ENCODE measurements around the gene CSGALNACT2.

The CSGALNACT2 gene

GRCh38 chr10:43124574-43125273, 13.5 kb upstream of the CSGALNACT2 start:
- no peak for DNase-seq

DNA sequence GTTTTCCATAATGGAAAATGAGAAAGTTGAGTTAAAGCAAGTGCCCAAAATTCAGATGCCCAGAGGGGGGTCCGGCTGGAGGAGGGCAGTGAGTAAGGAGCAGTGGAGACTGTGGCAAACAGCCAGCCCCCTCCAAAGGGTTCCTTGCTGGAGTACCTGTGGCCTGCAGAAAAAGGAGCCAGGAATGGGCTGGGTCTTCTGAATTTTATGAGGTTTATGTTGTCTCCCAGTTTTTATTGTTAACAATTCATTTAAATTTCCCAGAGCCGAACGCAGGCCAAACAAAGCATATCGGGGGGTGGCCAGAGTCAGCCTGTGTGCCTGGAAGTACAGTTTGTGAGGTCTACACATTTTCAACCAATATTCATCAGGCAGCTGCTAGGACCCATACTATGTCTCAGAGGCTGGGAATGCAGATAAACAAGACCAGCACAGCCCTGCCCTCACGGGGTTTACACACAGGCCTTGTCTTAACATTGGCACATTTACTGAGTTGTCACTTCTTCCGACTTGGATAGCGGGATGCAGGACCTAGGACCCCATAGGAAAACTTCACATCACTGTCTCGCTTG, 12.9 kb upstream of the CSGALNACT2 start:
- no peak for DNase-seq

DNA sequence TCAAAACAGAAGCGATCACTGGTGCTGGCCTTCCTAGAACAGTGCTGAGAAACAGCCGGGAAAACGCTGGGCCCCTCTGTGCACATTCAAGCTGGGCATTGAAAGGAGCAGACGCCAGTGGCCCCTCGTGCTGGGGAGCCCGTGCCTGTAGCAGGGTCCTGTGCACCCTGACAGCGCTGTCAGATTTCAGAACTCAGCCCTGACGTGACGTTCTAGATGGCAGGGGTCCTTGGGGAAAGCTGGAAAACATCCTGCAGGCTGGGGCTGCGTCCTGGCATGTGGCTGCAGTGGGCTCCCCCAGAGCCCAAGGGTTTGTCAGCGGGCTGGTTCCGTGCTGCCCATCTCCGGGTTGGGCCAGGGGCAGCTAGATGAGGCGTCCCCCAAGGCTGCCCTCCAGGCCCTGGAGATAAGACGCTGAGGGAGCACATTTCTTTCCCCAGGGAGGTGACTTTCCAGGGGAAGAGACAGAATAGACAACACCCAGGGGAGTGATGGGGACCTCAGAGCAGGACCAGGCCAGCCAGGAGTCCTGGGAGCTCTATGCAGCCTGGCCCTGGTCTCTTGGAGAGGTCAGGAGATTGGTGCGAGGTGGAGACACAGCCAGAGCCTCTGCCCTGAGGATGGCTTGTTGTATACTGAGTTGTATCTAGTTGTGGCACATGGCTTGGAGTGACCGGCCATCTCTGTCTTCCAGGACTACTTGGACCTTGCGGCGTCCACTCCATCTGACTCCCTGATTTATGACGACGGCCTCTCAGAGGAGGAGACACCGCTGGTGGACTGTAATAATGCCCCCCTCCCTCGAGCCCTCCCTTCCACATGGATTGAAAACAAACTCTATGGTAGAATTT, 12.1 kb upstream of the CSGALNACT2 start:
- DNase-seq, result no peak

- DNase-seq, result no peak
These were observed 11.4 kb upstream of the CSGALNACT2 start for GRCh38 chr10:43126759-43127424.

- no peak for DNase-seq
These were observed 10.8 kb upstream of the CSGALNACT2 start for GRCh38 chr10:43127442-43127841.

DNA sequence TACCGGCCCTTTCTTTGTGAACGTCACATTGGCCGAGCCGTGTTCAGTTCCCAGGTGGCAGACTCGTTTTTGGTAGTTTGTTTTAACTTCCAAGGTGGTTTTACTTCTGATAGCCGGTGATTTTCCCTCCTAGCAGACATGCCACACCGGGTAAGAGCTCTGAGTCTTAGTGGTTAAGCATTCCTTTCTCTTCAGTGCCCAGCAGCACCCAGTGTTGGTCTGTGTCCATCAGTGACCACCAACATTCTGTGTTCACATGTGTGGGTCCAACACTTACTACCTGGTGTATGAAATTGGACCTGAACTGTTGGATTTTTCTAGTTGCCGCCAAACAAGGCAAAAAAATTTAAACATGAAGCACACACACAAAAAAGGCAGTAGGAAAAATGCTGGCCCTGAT, 9.9 kb upstream of the CSGALNACT2 start:
- DNase-seq, result no peak

GRCh38 chr10:43128958-43129706, 9.1 kb upstream of the CSGALNACT2 start:
- DNase-seq, result peak; percentile 9 to 76

DNA sequence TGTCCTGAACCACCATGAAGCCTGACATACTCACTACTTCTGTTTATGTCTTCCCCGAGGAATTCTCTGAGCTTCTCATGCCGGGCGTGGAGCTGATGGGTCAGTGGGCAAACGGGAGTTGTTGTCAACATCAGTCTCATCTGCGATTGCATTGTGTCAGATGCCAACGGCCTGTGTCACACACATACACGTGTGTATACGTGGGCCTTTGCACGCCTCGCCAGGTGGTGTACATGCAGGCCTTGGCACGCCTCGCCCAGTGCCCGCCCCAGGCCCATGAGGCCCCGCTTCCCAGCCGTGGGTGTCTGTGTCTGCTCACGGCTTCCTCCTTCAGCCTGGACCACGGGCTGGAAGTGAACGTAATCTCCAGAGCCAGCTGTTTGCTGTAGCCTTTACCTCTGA, 7.5 kb upstream of the CSGALNACT2 start:
- no peak for DNase-seq

GRCh38 chr10:43131256-43131655, 7.0 kb upstream of the CSGALNACT2 start:
- DNase-seq, result no peak

DNA sequence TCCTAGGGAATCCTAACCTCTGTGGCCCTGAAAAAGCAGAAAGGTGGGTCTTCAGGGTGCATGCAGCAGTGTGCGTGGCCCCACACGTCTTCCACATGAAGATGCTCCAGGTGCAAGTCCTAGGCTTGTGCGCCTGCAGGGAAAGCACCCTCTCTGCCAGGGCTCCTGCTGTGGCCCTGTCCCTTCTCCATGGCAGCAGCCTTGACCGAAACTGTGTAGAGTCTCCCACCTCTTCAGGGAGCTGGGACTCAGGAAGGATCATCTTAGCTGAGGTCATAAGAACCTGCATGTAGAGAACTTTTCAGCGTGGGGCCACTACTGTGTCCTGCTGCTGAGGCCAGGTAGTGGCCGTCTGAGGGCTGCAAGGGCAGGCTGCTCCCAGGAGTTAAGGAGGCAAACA, 6.3 kb upstream of the CSGALNACT2 start:
- no peak for DNase-seq

DNA sequence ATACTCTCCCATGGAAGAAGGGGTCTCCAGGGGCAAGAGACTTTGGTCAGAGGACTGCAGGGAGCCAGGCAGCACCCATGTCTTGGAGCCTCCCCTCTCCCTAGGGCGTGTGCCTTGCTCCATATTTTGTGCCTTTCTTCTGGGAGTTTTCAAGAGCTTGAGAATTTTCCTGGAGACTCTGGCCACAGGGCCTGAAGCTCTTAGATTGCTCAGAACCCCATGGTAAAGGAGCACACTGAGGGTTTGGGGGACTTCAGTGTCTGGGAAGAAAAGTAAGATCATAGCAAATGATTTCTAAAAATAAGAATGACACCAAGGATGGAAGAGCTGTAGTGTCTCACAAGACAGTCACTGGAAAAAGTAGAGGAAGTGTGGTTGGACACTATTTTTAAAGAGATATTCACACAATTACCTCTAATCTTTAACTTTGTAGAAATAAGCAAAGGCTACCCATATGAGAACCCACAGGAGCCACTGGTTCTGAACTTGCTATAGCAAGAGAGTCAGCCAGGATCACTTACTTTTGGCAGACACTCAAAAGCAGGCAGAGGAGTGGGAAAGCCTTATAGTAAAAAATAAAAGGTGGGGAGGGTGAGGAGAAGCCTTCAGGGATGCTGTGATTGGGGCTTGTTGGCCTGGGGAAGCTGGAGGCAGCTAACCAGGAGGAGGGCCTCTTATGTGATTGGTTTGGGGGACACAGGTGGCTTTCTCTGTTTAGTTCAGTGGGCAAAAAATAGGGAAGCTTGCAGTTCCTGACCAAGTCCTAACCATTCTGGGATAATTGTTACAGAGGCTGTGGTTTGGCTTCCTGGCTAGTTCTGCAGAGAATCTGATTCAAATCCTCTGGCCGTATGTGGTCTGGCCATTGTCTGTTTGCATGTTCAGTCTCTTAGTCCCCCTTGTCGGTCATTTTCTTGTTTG, 5.1 kb upstream of the CSGALNACT2 start:
- DNase-seq, result no peak

DNA sequence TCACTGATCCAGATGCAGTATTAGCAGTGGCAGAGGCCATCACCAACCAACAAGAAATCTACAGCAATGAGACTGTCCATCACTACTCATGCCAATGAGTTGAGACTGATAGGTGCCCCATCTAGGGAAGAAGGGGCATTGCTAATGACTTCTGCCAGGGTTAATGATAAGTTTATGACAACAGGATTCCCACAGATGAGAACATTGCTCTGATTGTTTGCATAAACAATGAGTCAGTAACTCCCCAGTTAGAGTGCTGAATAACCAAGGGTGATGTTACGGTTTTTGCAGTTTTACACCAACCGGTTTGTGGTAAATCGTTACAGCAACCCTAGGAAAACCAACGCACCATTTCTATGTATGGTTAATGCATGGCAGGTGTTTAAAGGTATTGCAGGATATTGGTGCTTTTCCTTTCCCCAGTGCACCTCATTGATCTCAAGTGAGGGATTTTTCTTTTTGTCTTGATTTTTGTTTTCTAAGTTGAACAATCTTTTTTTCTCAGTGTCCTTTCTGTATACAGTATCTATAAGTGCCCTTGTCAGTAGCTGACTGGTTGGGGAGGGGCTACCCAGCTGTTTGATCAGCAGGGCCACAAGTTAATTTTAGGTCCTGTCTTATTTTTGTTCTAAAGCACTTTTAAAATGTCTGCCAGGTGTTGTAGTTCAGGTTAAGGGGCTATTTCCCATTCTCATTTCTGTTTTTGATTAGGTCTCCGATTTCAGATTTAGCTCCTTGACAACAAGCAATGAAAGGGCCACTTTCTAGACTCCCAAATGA, 3.9 kb upstream of the CSGALNACT2 start:
- DNase-seq, result no peak

- DNase-seq, result no peak
These were observed 3.2 kb upstream of the CSGALNACT2 start for GRCh38 chr10:43135064-43135463.

DNA sequence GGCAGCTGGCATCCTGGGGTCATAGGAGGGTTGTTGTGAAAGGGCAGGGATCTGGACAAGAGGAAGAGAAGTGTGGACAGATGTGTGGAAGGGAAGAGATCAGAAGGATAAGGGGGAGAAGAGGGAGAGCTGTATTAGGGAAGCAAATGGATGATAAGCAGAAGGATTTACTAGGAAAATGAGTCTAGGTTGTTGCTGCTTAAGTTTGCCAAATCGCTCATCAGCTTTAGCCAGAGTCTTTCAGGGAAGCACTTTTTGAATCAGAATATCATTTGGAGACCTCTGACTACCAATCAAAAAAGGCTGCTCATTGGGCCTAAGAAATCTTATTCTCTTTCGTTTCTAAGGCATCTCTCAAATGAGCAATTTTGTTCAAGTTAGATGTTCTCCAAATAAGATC, 2.6 kb upstream of the CSGALNACT2 start:
- DNase-seq, result no peak

DNA sequence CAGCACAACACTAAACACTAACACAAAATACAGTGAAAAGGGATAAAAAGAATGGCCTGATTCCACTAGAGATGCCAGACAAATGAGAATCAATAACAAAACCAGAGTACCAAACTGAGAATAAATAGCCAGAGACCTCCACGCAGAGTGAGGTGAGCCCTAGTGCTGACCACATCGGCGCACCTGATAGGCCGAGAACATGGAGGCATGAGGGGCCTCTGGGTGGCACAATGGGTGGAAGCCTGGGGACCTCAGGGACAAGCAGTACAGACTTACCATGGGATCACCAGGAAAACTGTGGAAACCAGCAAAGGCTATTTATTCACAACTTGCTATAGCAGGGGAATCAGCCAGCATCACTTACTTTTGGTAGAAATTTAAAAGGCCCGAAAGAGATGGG, 1.8 kb upstream of the CSGALNACT2 start:
- no peak for DNase-seq

GRCh38 chr10:43136995-43137716, 1.1 kb upstream of the CSGALNACT2 start:
- no peak for DNase-seq

- no peak for DNase-seq
These were observed 576 bp upstream of the CSGALNACT2 start for GRCh38 chr10:43137717-43138020.

- peak in 1 of 2 experiments; percentile 32 for DNase-seq
These were observed 554 bp downstream of the CSGALNACT2 start for GRCh38 chr10:43138757-43139241.

DNA sequence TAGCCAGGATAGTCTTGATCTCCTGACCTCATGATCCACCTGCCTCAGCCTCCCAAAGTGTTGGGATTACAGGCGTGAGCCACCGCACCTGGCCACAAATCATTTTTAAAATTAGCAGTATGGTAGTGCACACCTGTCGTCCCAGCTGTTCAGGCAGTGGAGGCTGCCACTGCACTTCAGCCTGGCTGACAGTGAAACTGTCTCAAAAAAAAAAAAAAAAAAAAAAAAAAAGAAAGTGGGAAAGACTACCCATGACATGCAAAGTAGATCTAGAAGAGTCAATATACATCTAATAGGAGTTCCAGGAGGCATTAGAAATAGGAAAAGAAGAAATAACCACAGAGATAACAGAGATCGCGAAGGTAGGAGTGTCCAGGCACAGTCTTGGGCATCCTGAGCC, 3.2 kb downstream of the CSGALNACT2 start:
- DNase-seq, result no peak

DNA sequence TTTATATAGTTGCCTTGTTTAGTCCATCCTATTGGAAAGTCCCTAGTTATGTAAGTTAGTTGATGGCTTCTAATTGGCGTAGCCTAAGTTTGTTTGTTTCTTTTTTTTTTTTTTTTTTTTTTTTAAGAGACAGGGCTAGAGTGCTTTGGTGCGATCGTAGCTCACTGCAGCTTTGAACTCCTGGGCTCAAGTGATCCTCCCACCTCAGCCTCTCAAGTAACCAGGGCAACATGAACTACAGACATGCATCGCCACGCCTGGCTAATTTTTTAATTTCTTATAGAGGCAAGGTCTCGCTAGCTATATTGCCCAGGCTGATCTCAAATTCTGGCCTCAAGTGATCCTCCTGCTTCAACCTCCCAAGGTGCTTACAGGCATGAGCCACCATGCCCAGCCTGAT, 7.1 kb downstream of the CSGALNACT2 start:
- DNase-seq, result no peak
